HepG2 (cell line): ENCODE measurements around the gene HDDC2. TPM values are rescaled to one million over a fixed set of nuclear protein-coding genes. Genes with fewer than 3 reads are reported as not detected.

Source experiments
- ATAC-seq: fragments of 200-7000 bp; cut with Tn5 transposase; 3 replicates; pipeline ENCODE4 v1.9.1; 2020; ENCODE audit warnings: mild to moderate bottlenecking, moderate library complexity
- BruUV-seq: library from RNA; stranded (reverse); fragments of 400-500 nt; replicated peaks from 2 replicates; lab custom pipeline; 2021; lab: Mats Ljungman, UMichigan
- CTCF ChIA-PET: fragments of 300-600 bp; formaldehyde crosslinking; extraction: SDS; loops from one replicate; lab custom pipeline; 2021; ENCODE audit warnings: low total read pairs, inconsistent platforms, low intra/inter-chr PET ratio; lab: Yijun Ruan, JAX
- POLR2A ChIA-PET: fragments of 350-600 bp; sonication (Branson Sonifier 250); formaldehyde crosslinking; loops from one replicate; lab custom pipeline; 2020; ENCODE audit warnings: antibody characterized with exemption, inconsistent platforms; lab: Yijun Ruan, JAX
- DNase-seq: peaks from one replicate; pipeline ENCODE4 v3.0.0-alpha.2; 2015; ENCODE audit warnings: low spot score
- FAIRE-seq: peaks from 3 replicates; lab custom pipeline; 2011; peaks lifted over from hg19 to GRCh38; lab: Jason Lieb, UNC
- H2AFZ ChIP-seq: one replicate; pipeline ENCODE4 v1.6.1; 2011; ENCODE audit warnings: low read length, inconsistent platforms
- H3K27ac ChIP-seq: fragments of 300-600 bp; 3 replicates; pipeline ENCODE4 v1.8.0; 2011; ENCODE audit warnings: mixed run types, mild to moderate bottlenecking, mixed read lengths, low read length, inconsistent platforms; ENCODE audit not compliant: insufficient read depth; ENCODE audit errors: extremely low read length
- H3K27me3 ChIP-seq, 2 experiments: fragments of 200-600 bp in 1 of 2; 2 replicates in 1 of 2; 3 replicates in 1 of 2; pipeline versions ENCODE4 v1.6.0 to v1.8.0; 2011; ENCODE audit warnings: low read length in 2 of 2, mild to moderate bottlenecking in 2 of 2, moderate library complexity in 2 of 2, inconsistent platforms in 1 of 2; ENCODE audit not compliant: insufficient read depth in 2 of 2, control insufficient read depth in 1 of 2
- H3K36me3 ChIP-seq, 2 experiments: fragments of 200-600 bp in 1 of 2; replicated peaks in 1 of 2; 2 replicates in 1 of 2; 3 replicates in 1 of 2; pipeline versions ENCODE4 v1.5.1 to v1.8.0; 2011; ENCODE audit warnings: low read length in 2 of 2, inconsistent platforms in 1 of 2; ENCODE audit not compliant: insufficient read depth in 2 of 2, control insufficient read depth in 1 of 2
- H3K4me1 ChIP-seq: 2 replicates; pipeline ENCODE4 v1.5.1; 2012; ENCODE audit warnings: low read length, inconsistent platforms; ENCODE audit not compliant: insufficient read depth
- H3K4me2 ChIP-seq: 2 replicates; pipeline ENCODE4 v1.6.0; 2011; ENCODE audit warnings: low read depth, low read length, inconsistent platforms
- H3K4me3 ChIP-seq, 3 experiments: fragments of 200-600 bp in 1 of 3; sonication (generic), shearing (Covaris generic) in 1 of 3; replicated peaks in 1 of 3; 2 replicates each; pipeline ENCODE4 v1.5.1; 2011 to 2016; ENCODE audit warnings: low read length in 3 of 3, inconsistent platforms in 2 of 3, low read depth in 2 of 3, mild to moderate bottlenecking in 2 of 3, control low read depth in 1 of 3, mixed read lengths in 1 of 3; ENCODE audit not compliant: insufficient read depth in 1 of 3
- H3K79me2 ChIP-seq: one replicate; pipeline ENCODE4 v1.6.1; 2011; ENCODE audit warnings: low read length, inconsistent platforms; ENCODE audit not compliant: insufficient read depth
- H3K9ac ChIP-seq: 2 replicates; pipeline ENCODE4 v1.6.0; 2011; ENCODE audit warnings: mild to moderate bottlenecking, low read depth, low read length, inconsistent platforms; ENCODE audit not compliant: insufficient read depth
- H3K9me3 ChIP-seq: 2 replicates; pipeline ENCODE4 v1.5.1; 2012; ENCODE audit warnings: mild to moderate bottlenecking, low read length
- H4K20me1 ChIP-seq: 2 replicates; pipeline ENCODE4 v1.6.0; 2011; ENCODE audit warnings: inconsistent platforms, mild to moderate bottlenecking, low read length, moderate library complexity; ENCODE audit not compliant: insufficient read depth
- REPIN1 ChIP-seq: sonication (generic); formaldehyde crosslinking; IDR thresholded peaks from 2 replicates; pipeline ENCODE4 v1.8.0; 2022; ENCODE audit warnings: missing genetic modification reagents, low read depth, mild to moderate bottlenecking, borderline replicate concordance
- ZBTB20 ChIP-seq: sonication (generic); formaldehyde crosslinking; IDR thresholded peaks from 2 replicates; pipeline ENCODE4 v1.8.1; 2023; ENCODE audit warnings: missing genetic modification reagents, low read depth, mild to moderate bottlenecking, borderline replicate concordance
- ZBTB7B ChIP-seq: sonication (generic); formaldehyde crosslinking; IDR thresholded peaks from 2 replicates; pipeline ENCODE4 v1.4.0; 2020; ENCODE audit warnings: missing genetic modification reagents
- ZNF260 ChIP-seq: sonication (generic); formaldehyde crosslinking; IDR thresholded peaks from 2 replicates; pipeline ENCODE4 v1.4.0; 2020; ENCODE audit warnings: missing genetic modification reagents, low read depth, mild to moderate bottlenecking, borderline replicate concordance
- ZNF33B ChIP-seq: sonication (generic); formaldehyde crosslinking; IDR thresholded peaks from 2 replicates; pipeline ENCODE4 v1.5.1; 2020; ENCODE audit warnings: mild to moderate bottlenecking, missing genetic modification reagents
- WGBS: methylation state at CpG from one replicate; pipeline ENCODE4 v1.1.6; 2017; ENCODE audit warnings: low lambda C conversion rate; 5-methylcytosine and 5-hydroxymethylcytosine counted together
- in situ Hi-C: cut with HindIII; loops from 2 replicates; pipeline ENCODE4 v1.10.0; 2017; ENCODE audit warnings: low pct_unique_long_range_greater_than_20kb; ENCODE audit not compliant: extremely low pct_ligation_motif_present
- intact Hi-C: fragments of 100-400 bp; cut with micrococcal nuclease; formaldehyde crosslinking; loops from one replicate; pipeline ENCODE4 v1.10.0; 2022; ENCODE audit not compliant: unreplicated experiment
- polyA plus RNA-seq, 8 experiments: library from polyadenylated mRNA; depleted of rRNA in 3 of 8; stranded (reverse) in 7 of 8; unstranded in 1 of 8; fragments of >200 nt; fragmentation: Illumina TruSeq in 4 of 8; extraction: Trizol in 4 of 8; gene quantifications; 2 replicates each; pipeline versions ENCODE4 v1.2.1 to v1.2.3, GENCODE V29; 2011 to 2016; ENCODE audit warnings: low read depth in 4 of 8, missing spikeins in 1 of 8, mixed read lengths in 1 of 8; ENCODE audit not compliant: insufficient read depth in 1 of 8
- total RNA-seq, 5 experiments: library from RNA; depleted of rRNA; stranded (reverse); fragments of >200 nt; fragmentation: Illumina TruSeq; extraction: Trizol; gene quantifications; 2 replicates each; pipeline ENCODE4 v1.2.3, GENCODE V29; 2016; ENCODE audit warnings: low read depth in 1 of 5
- TF ChIP-seq, protein P1 (sequence below): sonication (generic); formaldehyde crosslinking; IDR thresholded peaks from 2 replicates; pipeline ENCODE4 v1.5.0; 2020; ENCODE audit warnings: mild to moderate bottlenecking, missing genetic modification reagents, borderline replicate concordance
- TF ChIP-seq, protein P2 (sequence below): sonication (generic); formaldehyde crosslinking; IDR thresholded peaks from 2 replicates; pipeline ENCODE4 v1.4.0; 2020; ENCODE audit warnings: missing genetic modification reagents; ENCODE audit errors: not compliant biosample characterization

HDDC2 gene
- total and polyA plus RNA-seq, 2 of the 13 experiments (the other 11 are each of a cell fraction or from before 2014, with no cell fraction given): 76.7 to 78.7 TPM

DNA sequence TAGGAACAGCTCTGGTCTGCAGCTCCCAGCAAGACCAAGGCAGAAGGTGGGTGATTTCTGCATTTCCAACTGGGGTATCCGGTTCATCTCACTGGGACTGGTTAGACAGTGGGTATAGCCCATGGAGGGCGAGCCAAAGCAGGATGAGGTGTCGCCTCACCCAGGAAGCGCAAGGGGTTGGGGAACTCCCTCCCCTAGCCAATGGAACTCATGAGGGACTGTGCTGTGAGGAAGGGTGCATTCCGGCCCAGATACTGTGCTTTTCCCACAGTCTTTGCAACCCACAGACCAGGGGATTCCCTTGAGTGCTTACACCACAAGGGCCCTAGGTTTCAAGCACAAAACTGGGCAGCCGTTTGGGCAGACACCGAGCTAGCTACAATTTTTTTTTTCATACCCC, 21.8 kb downstream of the HDDC2 start:
- no peaks in the 10 kb centered on the region for H4K20me1 ChIP-seq
- BruUV-seq: no TSS peak
- no peak overlapping the region for H3K27ac ChIP-seq
- intact Hi-C loops (no loop called here), in situ Hi-C loops (no loop called here)
- no peaks in the 10 kb centered on the region for H3K4me1 ChIP-seq
- H3K79me2 ChIP-seq: no peaks in the 10 kb centered on the region
- no peak overlapping the region for H2AFZ ChIP-seq
- WGBS: 96% methylated on average over 7 of the region's 7 CpGs
- no peak for TF ChIP-seq ZBTB7B (CRISPR knock-in tag)
- TF ChIP-seq, protein P1, sequence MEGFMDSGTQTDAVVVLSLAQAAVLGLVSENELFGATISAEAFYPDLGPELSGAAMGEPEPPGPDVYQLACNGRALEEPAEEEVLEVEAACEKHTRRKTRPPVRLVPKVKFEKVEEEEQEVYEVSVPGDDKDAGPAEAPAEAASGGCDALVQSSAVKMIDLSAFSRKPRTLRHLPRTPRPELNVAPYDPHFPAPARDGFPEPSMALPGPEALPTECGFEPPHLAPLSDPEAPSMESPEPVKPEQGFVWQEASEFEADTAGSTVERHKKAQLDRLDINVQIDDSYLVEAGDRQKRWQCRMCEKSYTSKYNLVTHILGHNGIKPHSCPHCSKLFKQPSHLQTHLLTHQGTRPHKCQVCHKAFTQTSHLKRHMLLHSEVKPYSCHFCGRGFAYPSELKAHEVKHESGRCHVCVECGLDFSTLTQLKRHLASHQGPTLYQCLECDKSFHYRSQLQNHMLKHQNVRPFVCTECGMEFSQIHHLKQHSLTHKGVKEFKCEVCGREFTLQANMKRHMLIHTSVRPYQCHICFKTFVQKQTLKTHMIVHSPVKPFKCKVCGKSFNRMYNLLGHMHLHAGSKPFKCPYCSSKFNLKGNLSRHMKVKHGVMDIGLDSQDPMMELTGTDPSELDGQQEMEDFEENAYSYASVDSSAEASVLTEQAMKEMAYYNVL: no peak
- no peak for TF ChIP-seq ZNF33B (CRISPR knock-in tag)
- TF ChIP-seq ZNF260 (CRISPR knock-in tag): no peak
- TF ChIP-seq ZBTB20: no peak
- TF ChIP-seq REPIN1: no peak
- TF ChIP-seq, protein P2, sequence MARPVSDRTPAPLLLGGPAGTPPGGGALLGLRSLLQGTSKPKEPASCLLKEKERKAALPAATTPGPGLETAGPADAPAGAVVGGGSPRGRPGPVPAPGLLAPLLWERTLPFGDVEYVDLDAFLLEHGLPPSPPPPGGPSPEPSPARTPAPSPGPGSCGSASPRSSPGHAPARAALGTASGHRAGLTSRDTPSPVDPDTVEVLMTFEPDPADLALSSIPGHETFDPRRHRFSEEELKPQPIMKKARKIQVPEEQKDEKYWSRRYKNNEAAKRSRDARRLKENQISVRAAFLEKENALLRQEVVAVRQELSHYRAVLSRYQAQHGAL: no peak
- FAIRE-seq: no peak
- no peak overlapping the region for H3K4me2 ChIP-seq
- H3K9ac ChIP-seq: no peak overlapping the region
- no peak overlapping the region for H3K4me3 ChIP-seq
- DNase-seq: no peak
- H3K27me3 ChIP-seq: no peaks in the 10 kb centered on the region
- H3K36me3 ChIP-seq: peaks cover 10 to 31% of the 10 kb centered on the region in 2 experiments
- no peaks in the 10 kb centered on the region for H3K9me3 ChIP-seq
- ChIA-PET POLR2A (no interaction called here), CTCF (no interaction called here)
- ATAC-seq: no peak
